Measurements from ENCODE around the gene LONRF2.

DNA sequence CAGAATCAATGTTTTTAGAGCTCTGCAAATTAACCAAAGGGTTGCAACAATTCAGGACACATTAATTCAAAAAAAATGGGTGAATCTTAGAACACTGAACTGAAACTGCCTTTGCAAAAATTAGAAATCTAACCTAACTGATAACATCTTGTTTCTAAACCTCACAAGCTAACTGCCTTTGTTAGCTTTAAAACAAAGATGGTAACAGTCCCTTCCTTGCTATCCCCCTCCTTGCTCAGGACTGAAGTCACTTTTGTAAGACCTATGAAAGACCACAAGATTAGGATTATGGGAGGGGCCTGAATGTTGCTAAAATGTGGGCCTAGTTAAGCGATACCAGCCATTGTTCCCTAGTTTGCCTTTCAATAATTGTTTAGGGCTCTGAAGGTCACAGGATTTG lies 44.9 kb upstream of the LONRF2 start:
- TF ChIP-seq, protein P1, sequence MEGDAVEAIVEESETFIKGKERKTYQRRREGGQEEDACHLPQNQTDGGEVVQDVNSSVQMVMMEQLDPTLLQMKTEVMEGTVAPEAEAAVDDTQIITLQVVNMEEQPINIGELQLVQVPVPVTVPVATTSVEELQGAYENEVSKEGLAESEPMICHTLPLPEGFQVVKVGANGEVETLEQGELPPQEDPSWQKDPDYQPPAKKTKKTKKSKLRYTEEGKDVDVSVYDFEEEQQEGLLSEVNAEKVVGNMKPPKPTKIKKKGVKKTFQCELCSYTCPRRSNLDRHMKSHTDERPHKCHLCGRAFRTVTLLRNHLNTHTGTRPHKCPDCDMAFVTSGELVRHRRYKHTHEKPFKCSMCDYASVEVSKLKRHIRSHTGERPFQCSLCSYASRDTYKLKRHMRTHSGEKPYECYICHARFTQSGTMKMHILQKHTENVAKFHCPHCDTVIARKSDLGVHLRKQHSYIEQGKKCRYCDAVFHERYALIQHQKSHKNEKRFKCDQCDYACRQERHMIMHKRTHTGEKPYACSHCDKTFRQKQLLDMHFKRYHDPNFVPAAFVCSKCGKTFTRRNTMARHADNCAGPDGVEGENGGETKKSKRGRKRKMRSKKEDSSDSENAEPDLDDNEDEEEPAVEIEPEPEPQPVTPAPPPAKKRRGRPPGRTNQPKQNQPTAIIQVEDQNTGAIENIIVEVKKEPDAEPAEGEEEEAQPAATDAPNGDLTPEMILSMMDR (IDR thresholded peaks at IDR 0.05) = no peak
- TF ChIP-seq POLR2A (IDR thresholded peaks at IDR 0.05) = no peak

Data from thyroid gland (tissue), 4 donors.